T-helper 1 cell treated with Interleukin-12 subunit alpha and Interleukin-12 subunit beta and Interleukin-4 antibody, amounts not matched to agents 30 μg/mL and 1 μg/mL, for 36 hours (primary cell): ENCODE measurements around the gene ZNF679.
"Not testable (repeated sequence)": the region's sequence is repeated elsewhere in the genome, so short reads cannot be mapped to it uniquely, and the experiment has no call there.

Experiments used
- H3K27ac Mint-ChIP-seq: one replicate; pipeline ENCODE4 v1.8.0; 2021; ENCODE audit warnings: mild to moderate bottlenecking, mixed read lengths
- H3K27me3 Mint-ChIP-seq: one replicate; pipeline ENCODE4 v1.8.0; 2021; ENCODE audit warnings: low read depth, mixed read lengths
- H3K36me3 Mint-ChIP-seq: one replicate; pipeline ENCODE4 v1.8.0; 2021; ENCODE audit warnings: low read depth, mixed read lengths
- H3K4me1 Mint-ChIP-seq: one replicate; pipeline ENCODE4 v1.8.0; 2021; ENCODE audit warnings: low read depth, mixed read lengths
- H3K4me3 Mint-ChIP-seq: one replicate; pipeline ENCODE4 v1.8.0; 2021; ENCODE audit warnings: mild to moderate bottlenecking, moderate library complexity, mixed read lengths
- H3K9me3 Mint-ChIP-seq: one replicate; pipeline ENCODE4 v1.8.0; 2021; ENCODE audit warnings: mixed read lengths

Gene ZNF679

GRCh38 chr7:64228174-64228573, at the start of gene ZNF679:
Gene ZNF679 (plus strand): TSS chr7:64228474. CDS start chr7:64249118, 20,644 bp downstream.
- H3K4me1 Mint-ChIP-seq, H3K27ac Mint-ChIP-seq, H3K27me3 Mint-ChIP-seq, H3K36me3 Mint-ChIP-seq, H3K4me3 Mint-ChIP-seq: not testable (repeated sequence)
- peaks cover 76% of the 10 kb centered on the region for H3K9me3 Mint-ChIP-seq

DNA sequence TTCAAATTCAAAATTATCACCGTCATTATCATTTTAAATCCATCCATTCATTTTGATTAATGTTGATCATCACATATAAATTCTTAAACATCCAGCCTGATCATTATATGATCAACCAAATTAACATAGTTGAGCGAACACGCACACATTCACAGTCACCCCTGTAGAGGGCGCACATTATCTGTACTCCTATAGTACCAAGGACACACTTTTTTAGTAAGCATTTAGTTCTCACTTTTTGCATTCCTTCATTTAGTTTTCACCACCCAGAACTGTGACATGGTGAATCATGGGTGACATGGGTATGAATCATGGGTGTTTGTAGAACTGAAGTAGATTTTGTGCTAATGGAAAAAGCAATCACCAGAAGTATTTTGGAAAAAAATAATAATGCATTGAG, 47.3 kb upstream of the ZNF679 start:
- Mint-ChIP-seq H3K4me3 (no peak overlapping the region), H3K36me3 (no peaks in the 10 kb centered on the region), H3K27ac (no peak overlapping the region), H3K9me3 (peaks cover 38% of the 10 kb centered on the region), H3K4me1 (no peaks in the 10 kb centered on the region), H3K27me3 (no peaks in the 10 kb centered on the region)

- Mint-ChIP-seq H3K4me3 (no peak overlapping the region), H3K27ac (no peak overlapping the region), H3K27me3 (no peaks in the 10 kb centered on the region), H3K36me3 (no peaks in the 10 kb centered on the region), H3K9me3 (peaks cover 38% of the 10 kb centered on the region), H3K4me1 (no peaks in the 10 kb centered on the region)
Measured at GRCh38 chr7:64181586-64181985, 46.7 kb upstream of the ZNF679 start.

- no peak overlapping the region for H3K27ac Mint-ChIP-seq
- no peaks in the 10 kb centered on the region for H3K36me3 Mint-ChIP-seq
- no peaks in the 10 kb centered on the region for H3K27me3 Mint-ChIP-seq
- no peak overlapping the region for H3K4me3 Mint-ChIP-seq
- peaks cover 42% of the 10 kb centered on the region for H3K9me3 Mint-ChIP-seq
- no peaks in the 10 kb centered on the region for H3K4me1 Mint-ChIP-seq
Measured at GRCh38 chr7:64182036-64182790, 46.1 kb upstream of the ZNF679 start.

DNA sequence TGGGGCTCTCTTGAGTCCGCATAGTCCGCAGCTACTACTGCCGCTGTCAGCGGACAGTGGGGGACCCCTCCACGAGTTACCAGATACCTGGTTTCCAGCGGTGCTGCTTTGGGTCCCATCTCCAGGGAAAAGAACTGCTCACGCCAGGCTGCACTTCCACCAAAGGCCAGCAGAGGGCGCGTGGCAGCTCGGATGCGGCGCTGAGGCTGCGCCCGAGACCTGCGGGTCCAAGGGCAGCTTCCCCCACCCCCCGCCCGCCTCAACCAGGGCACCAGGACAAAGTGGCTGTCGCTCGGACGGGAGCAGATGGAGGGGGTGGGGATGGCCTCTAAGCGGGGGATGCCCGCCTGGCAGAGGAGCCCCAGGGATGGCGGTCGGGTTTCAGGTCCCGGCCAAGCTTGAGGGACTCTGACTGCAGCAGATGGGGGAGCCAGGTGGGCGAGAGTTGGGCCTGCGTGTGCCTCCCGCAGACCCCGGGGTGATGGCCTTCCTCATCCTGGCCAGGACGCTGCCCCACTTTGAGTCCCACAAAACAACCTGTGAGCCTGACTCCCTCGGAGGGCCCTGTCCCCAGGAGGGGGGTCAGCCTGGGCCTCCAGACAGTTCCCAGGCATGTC, 45.0 kb upstream of the ZNF679 start:
- Mint-ChIP-seq H3K36me3 (no peaks in the 10 kb centered on the region), H3K9me3 (peaks cover 42% of the 10 kb centered on the region), H3K27ac (no peak overlapping the region), H3K4me3 (no peak overlapping the region), H3K27me3 (no peaks in the 10 kb centered on the region), H3K4me1 (no peaks in the 10 kb centered on the region)

GRCh38 chr7:64183827-64184372, 44.4 kb upstream of the ZNF679 start:
- no peaks in the 10 kb centered on the region for H3K4me1 Mint-ChIP-seq

GRCh38 chr7:64184376-64184775, 43.9 kb upstream of the ZNF679 start:
- Mint-ChIP-seq H3K27me3 (no peaks in the 10 kb centered on the region), H3K36me3 (no peaks in the 10 kb centered on the region), H3K4me3 (no peak overlapping the region), H3K4me1 (no peaks in the 10 kb centered on the region), H3K9me3 (peaks cover 43% of the 10 kb centered on the region), H3K27ac (no peak overlapping the region)

More at GRCh38 chr7:64183827-64184372, 44.4 kb upstream of the ZNF679 start:
- no peaks in the 10 kb centered on the region for H3K27me3 Mint-ChIP-seq
- no peak overlapping the region for H3K27ac Mint-ChIP-seq
- peaks cover 41% of the 10 kb centered on the region for H3K9me3 Mint-ChIP-seq
- H3K36me3 Mint-ChIP-seq = no peaks in the 10 kb centered on the region
- no peak overlapping the region for H3K4me3 Mint-ChIP-seq

- H3K27me3 Mint-ChIP-seq = no peaks in the 10 kb centered on the region
- no peaks in the 10 kb centered on the region for H3K4me1 Mint-ChIP-seq
- H3K4me3 Mint-ChIP-seq = no peak overlapping the region
- peaks cover 32% of the 10 kb centered on the region for H3K9me3 Mint-ChIP-seq
- no peak overlapping the region for H3K27ac Mint-ChIP-seq
- no peaks in the 10 kb centered on the region for H3K36me3 Mint-ChIP-seq
Measured at GRCh38 chr7:64187408-64187807, 40.9 kb upstream of the ZNF679 start.

GRCh38 chr7:64192148-64192704, 36.0 kb upstream of the ZNF679 start:
- Mint-ChIP-seq H3K4me3 (no peak overlapping the region), H3K9me3 (peaks cover 32% of the 10 kb centered on the region), H3K4me1 (no peaks in the 10 kb centered on the region), H3K36me3 (no peaks in the 10 kb centered on the region), H3K27me3 (no peaks in the 10 kb centered on the region), H3K27ac (no peak overlapping the region)

- H3K4me3 Mint-ChIP-seq = no peak overlapping the region
- H3K4me1 Mint-ChIP-seq = no peaks in the 10 kb centered on the region
- no peaks in the 10 kb centered on the region for H3K36me3 Mint-ChIP-seq
- no peaks in the 10 kb centered on the region for H3K27me3 Mint-ChIP-seq
- no peak overlapping the region for H3K27ac Mint-ChIP-seq
- peaks cover 31% of the 10 kb centered on the region for H3K9me3 Mint-ChIP-seq
Measured at GRCh38 chr7:64192775-64193174, 35.5 kb upstream of the ZNF679 start.

DNA sequence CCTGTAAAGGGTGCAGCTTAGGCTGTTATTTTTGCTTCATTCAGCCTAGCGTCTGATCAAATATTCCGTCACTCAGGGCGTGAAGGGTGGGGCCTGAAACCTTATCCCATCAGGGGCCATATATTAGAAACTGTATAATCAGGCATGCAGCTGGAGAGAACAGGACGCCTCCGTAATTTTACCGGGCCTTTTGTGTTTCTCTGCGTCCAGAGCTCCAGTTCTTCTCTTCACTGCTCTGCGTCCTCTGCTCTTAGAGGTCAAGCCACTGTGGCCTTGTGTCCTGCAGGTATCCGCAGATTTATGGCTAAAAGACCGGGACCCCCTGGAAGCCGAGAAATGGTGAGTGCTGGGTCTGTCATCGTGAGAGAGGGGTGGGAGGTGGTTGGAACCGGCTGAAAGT, 21.4 kb upstream of the ZNF679 start, which contains the start of gene ZNF735:
Gene ZNF735, plus strand, starts transcription at position 301 of the 400 bp plus-strand sequence. Its CDS starts 0 bp downstream, at position 301.
- H3K27ac Mint-ChIP-seq = no peak within 1 kb of the TSS
- H3K36me3 Mint-ChIP-seq = no peaks in the 10 kb centered on the region
- no peak within 1 kb of the TSS for H3K4me3 Mint-ChIP-seq
- no peaks in the 10 kb centered on the region for H3K27me3 Mint-ChIP-seq
- H3K9me3 Mint-ChIP-seq = peaks cover 53% of the 10 kb centered on the region
- no peaks in the 10 kb centered on the region for H3K4me1 Mint-ChIP-seq

DNA sequence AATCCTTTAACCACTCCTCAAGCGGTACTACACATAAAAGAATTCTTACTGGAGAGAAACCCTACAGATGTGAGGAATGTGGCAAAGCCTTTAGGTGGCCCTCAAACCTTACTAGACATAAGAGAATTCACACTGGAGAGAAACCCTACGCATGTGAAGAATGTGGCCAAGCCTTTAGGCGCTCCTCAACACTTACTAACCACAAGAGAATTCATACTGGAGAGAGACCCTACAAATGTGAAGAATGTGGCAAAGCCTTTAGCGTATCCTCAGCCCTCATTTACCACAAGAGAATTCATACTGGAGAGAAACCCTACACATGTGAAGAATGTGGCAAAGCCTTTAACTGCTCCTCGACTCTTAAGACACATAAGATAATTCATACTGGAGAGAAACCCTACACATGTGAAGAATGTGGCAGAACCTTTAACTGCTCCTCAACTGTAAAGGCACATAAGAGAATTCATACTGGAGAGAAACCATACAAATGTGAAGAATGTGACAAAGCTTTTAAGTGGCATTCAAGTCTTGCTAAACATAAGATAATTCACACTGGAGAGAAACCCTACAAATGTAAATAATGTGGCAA, 8.5 kb upstream of the ZNF679 start:
- H3K27ac Mint-ChIP-seq, H3K4me1 Mint-ChIP-seq, H3K36me3 Mint-ChIP-seq, H3K27me3 Mint-ChIP-seq, H3K4me3 Mint-ChIP-seq: not testable (repeated sequence)
- H3K9me3 Mint-ChIP-seq = peaks cover 56% of the 10 kb centered on the region

- no peaks in the 10 kb centered on the region for H3K27me3 Mint-ChIP-seq
- no peak overlapping the region for H3K27ac Mint-ChIP-seq
Measured at GRCh38 chr7:64223366-64223765, 4.9 kb upstream of the ZNF679 start.

DNA sequence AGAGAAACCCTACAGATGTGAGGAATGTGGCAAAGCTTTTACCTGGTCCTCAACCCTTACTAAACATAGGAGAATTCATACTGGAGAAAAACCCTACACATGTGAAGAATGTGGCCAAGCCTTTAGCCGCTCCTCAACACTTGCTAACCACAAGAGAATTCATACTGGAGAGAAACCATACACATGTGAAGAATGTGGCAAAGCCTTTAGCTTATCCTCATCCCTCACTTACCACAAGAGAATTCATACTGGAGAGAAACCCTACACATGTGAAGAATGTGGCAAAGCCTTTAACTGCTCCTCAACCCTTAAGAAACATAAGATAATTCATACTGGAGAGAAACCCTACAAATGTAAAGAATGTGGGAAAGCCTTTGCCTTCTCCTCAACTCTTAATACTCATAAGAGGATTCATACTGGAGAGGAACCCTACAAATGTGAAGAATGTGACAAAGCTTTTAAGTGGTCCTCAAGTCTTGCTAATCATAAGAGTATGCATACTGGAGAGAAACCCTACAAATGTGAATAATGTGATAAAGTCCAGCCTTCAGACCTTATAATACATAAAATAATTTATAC, 38.2 kb downstream of the ZNF679 start:
- no peaks in the 10 kb centered on the region for H3K4me1 Mint-ChIP-seq
- H3K36me3 Mint-ChIP-seq = peaks cover 3% of the 10 kb centered on the region
- no peak overlapping the region for H3K27ac Mint-ChIP-seq
- H3K9me3 Mint-ChIP-seq = peaks cover 43% of the 10 kb centered on the region
- no peak overlapping the region for H3K4me3 Mint-ChIP-seq
- no peaks in the 10 kb centered on the region for H3K27me3 Mint-ChIP-seq

More at GRCh38 chr7:64223366-64223765, 4.9 kb upstream of the ZNF679 start:
- Mint-ChIP-seq H3K4me3 (no peak overlapping the region), H3K4me1 (no peaks in the 10 kb centered on the region), H3K9me3 (peaks cover 66% of the 10 kb centered on the region), H3K36me3 (peaks cover 4% of the 10 kb centered on the region)
